ENCODE data around the gene DNAAF5.
A peak's percentile ranks its signal among the peaks of the same experiment; 100 is the strongest.

The DNAAF5 gene

GRCh38 chr7:707296-708000 lies 19.1 kb upstream of the DNAAF5 start:
- no peak for DNase-seq

GRCh38 chr7:710161-710560 lies 16.3 kb upstream of the DNAAF5 start:
- no peak for DNase-seq

- DNase-seq: no peak
Measured at GRCh38 chr7:711093-711921, 15.2 kb upstream of the DNAAF5 start.

- no peak for DNase-seq
Measured at GRCh38 chr7:711922-712380, 14.5 kb upstream of the DNAAF5 start.

GRCh38 chr7:712381-713138 lies 13.9 kb upstream of the DNAAF5 start:
- peak; percentile 27 for DNase-seq

- DNase-seq: no peak
Measured at GRCh38 chr7:713139-713457, 13.4 kb upstream of the DNAAF5 start.

- no peak for DNase-seq
Measured at GRCh38 chr7:713488-714230, 12.8 kb upstream of the DNAAF5 start.

GRCh38 chr7:714251-714671 lies 12.2 kb upstream of the DNAAF5 start:
- DNase-seq: no peak

GRCh38 chr7:716222-716621 lies 10.3 kb upstream of the DNAAF5 start:
- no peak for DNase-seq

- no peak for DNase-seq
Measured at GRCh38 chr7:716636-717035, 9.9 kb upstream of the DNAAF5 start.

- no peak for DNase-seq
Measured at GRCh38 chr7:721619-722248, 4.8 kb upstream of the DNAAF5 start.

GRCh38 chr7:723541-723940 lies 3.0 kb upstream of the DNAAF5 start:
- DNase-seq: no peak

- no peak for DNase-seq
Measured at GRCh38 chr7:724298-724697, 2.2 kb upstream of the DNAAF5 start.

GRCh38 chr7:725223-726005 lies 1.1 kb upstream of the DNAAF5 start:
- DNase-seq: no peak

GRCh38 chr7:726854-727103 lies 280 bp downstream of the DNAAF5 start:
- DNase-seq: no peak

- peak; percentile 73 for DNase-seq
Measured at GRCh38 chr7:727104-727805, 756 bp downstream of the DNAAF5 start, which contains the start of gene PRKAR1B. PRKAR1B (minus strand) TSS chr7:727281; CDS start chr7:711505, 15,776 bp downstream.

GRCh38 chr7:727806-728460 lies 1.4 kb downstream of the DNAAF5 start:
- DNase-seq: no peak

- no peak for DNase-seq
Measured at GRCh38 chr7:728602-729001, 2.1 kb downstream of the DNAAF5 start.

GRCh38 chr7:729140-730000 lies 2.9 kb downstream of the DNAAF5 start:
- DNase-seq: no peak

All from stimulated activated CD4-positive, alpha-beta T cell treated with anti-CD3 and anti-CD28 coated beads, Interleukin-15, amount 100 ng/mL, for 24 hours (primary cell).